Hepatic stellate cell (primary cell): ENCODE results near the gene CARD16.

Experiments
- DNase-seq: peaks from one replicate; pipeline ENCODE4 v3.0.0; 2011; ENCODE audit warnings: low spot score

Gene CARD16

GRCh38 chr11:104992781-104993180 lies 52.4 kb downstream of the CARD16 start:
- DNase-seq = no peak

GRCh38 chr11:104991994-104992393 lies 53.1 kb downstream of the CARD16 start:
- DNase-seq = no peak
